Heart right ventricle (tissue), 16 donors: ENCODE data around the gene HEYL. TPM values are rescaled to one million over a fixed set of nuclear protein-coding genes. Genes with fewer than 3 reads are reported as not detected.

Experiments
- ATAC-seq, 8 donors: fragments of 200-7000 bp; cut with Tn5 transposase; one replicate each; pipeline ENCODE4 v1.9.1; 2020; ENCODE audit warnings: mild to moderate bottlenecking in 8 of 8, moderate library complexity in 8 of 8, moderate number of reproducible peaks in 1 of 8
- DNase-seq, 2 donors: peaks; one replicate each; pipeline ENCODE4 v3.0.0-alpha.2; 2020
- H3K27ac ChIP-seq, 10 donors: fragments of 200-600 bp; sonication (generic) in 2 of 10; one replicate each; pipeline versions ENCODE4 v1.5.0 to v1.8.0; 2020 to 2022; ENCODE audit warnings: mild to moderate bottlenecking in 3 of 10
- H3K27me3 ChIP-seq, 7 donors: fragments of 200-600 bp; one replicate each; pipeline ENCODE4 v1.8.0; 2021 to 2022; ENCODE audit warnings: mild to moderate bottlenecking in 2 of 7
- H3K36me3 ChIP-seq, 9 donors: fragments of 200-600 bp; sonication (generic) in 1 of 9; one replicate each; pipeline versions ENCODE4 v1.5.0 to v1.8.0; 2020 to 2022; ENCODE audit warnings: mild to moderate bottlenecking in 2 of 9
- H3K4me1 ChIP-seq, 9 donors: fragments of 200-600 bp; sonication (generic) in 1 of 9; one replicate each; pipeline versions ENCODE4 v1.5.0 to v1.8.0; 2020 to 2022; ENCODE audit warnings: mild to moderate bottlenecking in 4 of 9
- H3K4me3 ChIP-seq, 10 donors: fragments of 200-600 bp; sonication (generic) in 2 of 10; one replicate each; pipeline versions ENCODE4 v1.5.0 to v1.8.0; 2020 to 2022; ENCODE audit warnings: mild to moderate bottlenecking in 7 of 10, moderate library complexity in 2 of 10
- H3K9me3 ChIP-seq, 11 donors: fragments of 200-600 bp in 10 of 11; sonication (generic) in 2 of 11; one replicate each; pipeline versions ENCODE4 v1.5.0 to v1.8.0; 2013 to 2022; ENCODE audit warnings: mild to moderate bottlenecking in 2 of 11, control low read depth in 1 of 11, moderate library complexity in 1 of 11
- WGBS, 2 donors: extraction: QIAGEN DNeasy Blood & Tissue Kit; methylation state at CpG; one replicate each; pipeline ENCODE4 v1.1.7; 2013; ENCODE audit warnings: inconsistent platforms in 1 of 2; 5-methylcytosine and 5-hydroxymethylcytosine counted together
- intact Hi-C, 10 donors: fragments of 100-400 bp; cut with DNase I; formaldehyde crosslinking; loops; one replicate each; pipeline versions ENCODE4 v1.11.1 to v1.14.2; 2022
- polyA plus RNA-seq, 2 donors: library from polyadenylated mRNA; stranded (reverse); fragments of 200-250 nt; gene quantifications; one replicate each; pipeline ENCODE4 v1.2.3, GENCODE V29; 2013
- total RNA-seq, 10 donors: library from RNA; stranded (reverse); fragmentation: NEBNext Ultra II Directional in 3 of 10; extraction: Animal tissue kit (Norgen Biotek cat#: 25700) in 3 of 10; gene quantifications; one replicate each; pipeline versions ENCODE4 v1.2.1 to v1.2.4, GENCODE V29; 2021 to 2023
- TF ChIP-seq, protein P1 (sequence below), 9 donors: fragments of 200-600 bp; sonication (generic) in 2 of 9; IDR thresholded peaks; one replicate each; pipeline versions ENCODE4 v1.5.0 to v1.8.0; 2021 to 2022; ENCODE audit warnings: antibody characterized with exemption in 9 of 9, mild to moderate bottlenecking in 5 of 9, moderate library complexity in 1 of 9
- donor health status: Arrhythmogenic right ventricular cardiomyopathy.
- donor health status: ischemic (EF 13 %, LVEDD 7.1; RV severe dilation, severe dysfunction).
- donor health status: healthy with polysubstance abuse.
- donor health status: DM: no; HTN: yes; CAD: no.
- donor health status: DM: no; HTN: no; CAD: no.
- donor health status: ischemic (EF 25% LVEDD 6.9; RV normal size, moderate dysfunction).
- donor health status: ischemic (EF 25% LVEDD 5.7; RV mildly dilated, moderate dysfunction).
- donor health status: healthy.
- donor health status: DM: yes; HTN: yes; CAD: no.
- donor health status: Ischemic cardiomyopathy.
- donor health status: ischemic (EF 35%, LVEDD 5.7; RV mildly dilated, moderate dysfunction).
- donor health status: nonischemic (EF 11% LVEDD 7.7; RV severe dilation, severe dysfunction).
- donor health status: DM: yes; HTN: yes; CAD: no.
- donor health status: PGD.
- donor health status: ischemic (EF 29% LVEDD 5.4; RV normal size, mild dysfunction).
- donor health status: nonischemic (EF 23%, LVEDD 6.1; RV moderate dilation, normal function).

HEYL gene
- total and polyA plus RNA-seq, 12 donors, result 11.5 to 27.5 (median 14.3) TPM

DNA sequence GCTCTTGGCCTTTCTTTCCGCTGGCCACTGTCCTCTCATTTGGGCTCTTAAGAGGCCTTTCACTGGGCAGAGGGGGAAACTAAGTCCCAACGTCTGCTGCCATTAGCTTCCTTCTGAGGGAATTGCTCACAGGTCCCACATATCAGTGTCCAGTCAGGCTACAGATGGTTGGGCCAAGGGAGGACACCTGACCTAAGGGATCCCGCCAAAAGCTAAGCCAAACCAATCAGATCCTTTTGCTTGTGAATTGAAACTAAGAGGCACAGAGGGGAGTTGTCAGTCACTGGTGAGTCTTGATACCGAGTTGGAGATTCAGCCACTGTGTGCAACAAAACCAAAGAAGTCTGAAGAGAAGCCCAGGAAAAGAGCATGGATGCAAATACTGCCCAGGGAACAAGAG is 38.2 kb upstream of the HEYL start:
- WGBS, 2 donors, result 83 to 86% methylated on average over 4 of the region's 4 CpGs
- no peak overlapping the region for H3K4me3 ChIP-seq
- intact Hi-C loops, result loop anchor here in 1 of 10 donors (5.0 kb wide), 1 partner anchor 35 kb away; no protein-coding TSS in a partner anchor
- H3K4me1 ChIP-seq, result peaks cover 0 to 6% (median 2%) of the 10 kb centered on the region in 9 donors
- TF ChIP-seq, protein P1, sequence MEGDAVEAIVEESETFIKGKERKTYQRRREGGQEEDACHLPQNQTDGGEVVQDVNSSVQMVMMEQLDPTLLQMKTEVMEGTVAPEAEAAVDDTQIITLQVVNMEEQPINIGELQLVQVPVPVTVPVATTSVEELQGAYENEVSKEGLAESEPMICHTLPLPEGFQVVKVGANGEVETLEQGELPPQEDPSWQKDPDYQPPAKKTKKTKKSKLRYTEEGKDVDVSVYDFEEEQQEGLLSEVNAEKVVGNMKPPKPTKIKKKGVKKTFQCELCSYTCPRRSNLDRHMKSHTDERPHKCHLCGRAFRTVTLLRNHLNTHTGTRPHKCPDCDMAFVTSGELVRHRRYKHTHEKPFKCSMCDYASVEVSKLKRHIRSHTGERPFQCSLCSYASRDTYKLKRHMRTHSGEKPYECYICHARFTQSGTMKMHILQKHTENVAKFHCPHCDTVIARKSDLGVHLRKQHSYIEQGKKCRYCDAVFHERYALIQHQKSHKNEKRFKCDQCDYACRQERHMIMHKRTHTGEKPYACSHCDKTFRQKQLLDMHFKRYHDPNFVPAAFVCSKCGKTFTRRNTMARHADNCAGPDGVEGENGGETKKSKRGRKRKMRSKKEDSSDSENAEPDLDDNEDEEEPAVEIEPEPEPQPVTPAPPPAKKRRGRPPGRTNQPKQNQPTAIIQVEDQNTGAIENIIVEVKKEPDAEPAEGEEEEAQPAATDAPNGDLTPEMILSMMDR (IDR thresholded peaks at IDR 0.05), result no peak
- ATAC-seq, result no peak
- peaks cover 0 to 33% (median 22%) of the 10 kb centered on the region in 7 donors for H3K27me3 ChIP-seq
- no peaks in the 10 kb centered on the region for H3K9me3 ChIP-seq
- no peak for DNase-seq
- H3K36me3 ChIP-seq, result no peaks in the 10 kb centered on the region
- H3K27ac ChIP-seq, result no peak overlapping the region

DNA sequence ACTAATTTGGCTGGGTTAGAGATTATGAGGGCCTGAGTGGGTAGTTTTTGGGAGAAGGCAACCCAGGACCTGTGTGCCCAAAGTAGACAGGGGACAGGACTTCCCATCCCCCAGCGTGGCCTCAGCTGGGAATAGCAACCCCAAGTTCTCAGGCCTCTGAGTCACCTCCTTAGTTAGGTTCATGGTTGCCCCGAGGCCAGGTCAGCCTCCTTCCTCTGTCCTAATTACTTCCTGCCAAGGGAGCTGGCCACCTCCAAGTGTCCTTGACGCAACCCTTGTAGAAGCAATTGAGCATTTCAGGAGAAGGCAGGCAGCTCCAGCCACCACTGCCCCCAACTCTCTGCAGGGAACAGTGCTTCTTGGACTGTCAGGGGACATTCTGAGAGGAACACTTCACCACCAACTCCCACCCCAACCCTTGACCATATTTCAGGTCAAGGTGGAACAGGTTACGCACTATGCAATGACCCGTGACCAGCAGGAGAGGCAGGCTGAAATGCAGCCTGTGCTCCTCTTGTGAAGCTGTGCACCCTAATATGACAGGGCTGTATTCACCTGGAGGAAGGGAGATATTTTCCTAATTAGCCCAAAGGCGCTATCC is 37.6 kb upstream of the HEYL start:
- DNase-seq, result no peak
- WGBS, 2 donors, result 79 to 82% methylated on average over 6 of the region's 6 CpGs
- ATAC-seq, result peak in 1 of 8 donors; percentile 16

DNA sequence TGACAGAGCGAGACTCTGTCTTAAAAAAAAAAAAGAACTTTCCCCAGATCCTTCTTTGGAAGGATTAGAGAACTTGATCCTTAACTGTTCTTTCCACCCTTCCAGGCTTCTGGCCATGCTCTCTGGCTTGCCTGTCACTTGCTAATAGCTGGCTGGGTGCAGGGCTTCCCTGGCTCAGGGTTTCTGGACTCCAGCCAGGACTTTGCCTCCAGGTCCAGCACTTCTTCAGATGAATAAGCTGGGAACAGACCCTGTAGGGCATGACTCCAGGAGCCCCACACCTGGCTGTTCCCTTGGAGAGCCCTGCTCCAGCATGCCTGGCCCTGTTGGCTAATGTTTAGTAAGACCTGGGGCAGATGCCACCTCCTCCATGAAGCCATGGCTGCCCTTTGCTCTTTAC is 35.8 kb upstream of the HEYL start:
- DNase-seq (no peak), ATAC-seq (no peak)
- intact Hi-C loops, result loop anchor here in 1 of 10 donors (5.0 kb wide), 1 partner anchor 37 kb away; no protein-coding TSS in a partner anchor
- no peaks in the 10 kb centered on the region for H3K36me3 ChIP-seq
- no peaks in the 10 kb centered on the region for H3K9me3 ChIP-seq
- TF ChIP-seq, protein P1 (IDR thresholded peaks at IDR 0.05), result no peak
- no peak overlapping the region for H3K27ac ChIP-seq
- H3K27me3 ChIP-seq, result peaks cover 0 to 33% (median 16%) of the 10 kb centered on the region in 7 donors
- 91 to 100% methylated on average over 1 of the region's 1 CpG for WGBS, 2 donors
- no peak overlapping the region for H3K4me3 ChIP-seq
- H3K4me1 ChIP-seq, result peaks cover 0 to 27% (median 21%) of the 10 kb centered on the region in 9 donors

More for the DNA sequence above, 37.6 kb upstream of the HEYL start:
- Histone ChIP-seq H3K4me1 (peaks cover 0 to 12% (median 6%) of the 10 kb centered on the region in 9 donors), H3K4me3 (no peak overlapping the region), H3K9me3 (no peaks in the 10 kb centered on the region), H3K36me3 (no peaks in the 10 kb centered on the region), H3K27ac (no peak overlapping the region), H3K27me3 (peaks cover 0 to 33% (median 18%) of the 10 kb centered on the region in 7 donors)
- intact Hi-C loops, result loop anchor here in 1 of 10 donors (5.0 kb wide), 1 partner anchor 35 kb away; no protein-coding TSS in a partner anchor
- TF ChIP-seq, protein P1 (IDR thresholded peaks at IDR 0.05), result no peak

DNA sequence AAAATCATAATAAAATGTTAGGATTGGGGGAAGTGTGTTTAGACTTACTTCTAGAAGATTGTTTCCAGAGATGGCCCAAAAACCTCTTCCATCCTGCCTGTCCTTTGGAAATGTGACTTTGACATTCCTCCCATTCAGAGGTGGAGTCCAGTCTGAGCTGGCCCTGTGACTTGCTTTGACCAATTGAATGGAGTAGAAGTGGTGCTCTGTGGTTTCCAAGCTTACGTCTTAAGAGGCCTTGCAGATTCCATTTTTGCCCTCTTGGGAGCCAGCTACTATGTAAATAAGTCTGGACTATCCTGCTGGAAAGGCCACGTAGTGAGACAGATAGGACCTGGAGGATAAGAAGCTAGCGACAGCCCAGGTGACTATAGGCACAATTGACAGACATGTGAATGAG is 33.8 kb upstream of the HEYL start:
- Histone ChIP-seq H3K36me3 (no peaks in the 10 kb centered on the region), H3K9me3 (no peaks in the 10 kb centered on the region), H3K4me3 (no peak overlapping the region), H3K4me1 (peaks cover 0 to 46% (median 30%) of the 10 kb centered on the region in 9 donors), H3K27ac (no peak overlapping the region), H3K27me3 (peaks cover 0 to 33% (median 12%) of the 10 kb centered on the region in 7 donors)
- intact Hi-C loops, result loop anchor here in 1 of 10 donors (5.0 kb wide), 1 partner anchor 49 kb away; no protein-coding TSS in a partner anchor
- ATAC-seq, result no peak
- no peak for DNase-seq
- WGBS, 2 donors, result 83 to 84% methylated on average over 3 of the region's 3 CpGs
- TF ChIP-seq, protein P1 (IDR thresholded peaks at IDR 0.05), result no peak
